Testis (tissue), 2 donors: Measurements from ENCODE around the gene DPYD.

ENCODE experiments used
- CTCF ChIP-seq, 3 experiments: fragments of 450-650 bp in 2 of 3; fragments of 200-600 bp in 1 of 3; sonication (generic) in 1 of 3; IDR thresholded peaks; one replicate each; pipeline ENCODE4 v1.5.1; 2016 to 2019; ENCODE audit warnings: antibody characterized with exemption in 3 of 3, mild to moderate bottlenecking in 2 of 3, moderate library complexity in 1 of 3
- POLR2A ChIP-seq: fragments of 450-650 bp; IDR thresholded peaks from one replicate; pipeline ENCODE4 v1.6.1; 2017; ENCODE audit warnings: antibody characterized with exemption, mild to moderate bottlenecking, moderate library complexity

DNA sequence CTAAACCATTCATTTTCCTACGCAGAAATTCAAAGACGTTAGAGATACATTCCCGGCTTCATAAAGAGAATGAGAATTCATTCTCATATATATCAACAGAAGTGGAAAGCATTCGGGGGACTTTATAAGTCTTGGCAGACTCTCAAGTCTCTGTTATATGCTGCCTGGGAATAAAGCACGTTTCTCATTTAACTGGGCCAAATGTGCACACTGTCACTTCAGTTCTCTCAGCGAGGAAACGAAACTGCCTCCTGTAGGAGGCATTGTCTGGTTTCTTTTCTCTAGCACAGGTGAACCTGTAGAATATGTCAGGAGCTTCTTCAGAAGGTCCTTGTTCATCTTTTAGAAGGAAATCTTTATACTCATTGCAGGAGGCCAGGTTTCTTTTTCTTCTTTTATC is 831.7 kb downstream of the DPYD start:
- TF ChIP-seq CTCF (IDR thresholded peaks at IDR 0.05) (no peak), POLR2A (no peak)
